Bronchial epithelial cell (primary cell): ENCODE measurements around the gene PNKP. TPM values are rescaled to one million over a fixed set of nuclear protein-coding genes. Genes with fewer than 3 reads are reported as not detected.

Source experiments
- DNase-seq: peaks from one replicate; pipeline ENCODE4 v3.0.0-alpha.2; 2010; ENCODE audit warnings: low read depth
- FAIRE-seq: peaks from 2 replicates; lab custom pipeline; 2011; peaks lifted over from hg19 to GRCh38; lab: Jason Lieb, UNC
- H3K27me3 ChIP-seq: 2 replicates; pipeline ENCODE4 v1.5.1; 2011; ENCODE audit warnings: low read length; ENCODE audit not compliant: control insufficient read depth, insufficient read depth
- H3K36me3 ChIP-seq: 2 replicates; pipeline ENCODE4 v1.5.1; 2011; ENCODE audit warnings: low read length; ENCODE audit not compliant: control insufficient read depth, insufficient read depth
- H3K4me3 ChIP-seq: 2 replicates; pipeline ENCODE4 v1.5.1; 2011; ENCODE audit warnings: mild to moderate bottlenecking, low read depth, low read length, control low read depth
- total RNA-seq: library from RNA; depleted of rRNA; stranded (reverse); fragments of >200 nt; gene quantifications from 2 replicates; pipeline ENCODE4 v1.2.1, GENCODE V29; 2014
- TF ChIP-seq, protein P1 (sequence below): IDR thresholded peaks from 2 replicates; pipeline ENCODE4 v1.5.1; 2011; ENCODE audit warnings: mild to moderate bottlenecking, moderate library complexity, low read length, control low read depth, inconsistent platforms; ENCODE audit not compliant: insufficient read depth, severe bottlenecking

Gene PNKP
- total RNA-seq, 1 donor from 2014 or later, result 37.9 TPM

DNA sequence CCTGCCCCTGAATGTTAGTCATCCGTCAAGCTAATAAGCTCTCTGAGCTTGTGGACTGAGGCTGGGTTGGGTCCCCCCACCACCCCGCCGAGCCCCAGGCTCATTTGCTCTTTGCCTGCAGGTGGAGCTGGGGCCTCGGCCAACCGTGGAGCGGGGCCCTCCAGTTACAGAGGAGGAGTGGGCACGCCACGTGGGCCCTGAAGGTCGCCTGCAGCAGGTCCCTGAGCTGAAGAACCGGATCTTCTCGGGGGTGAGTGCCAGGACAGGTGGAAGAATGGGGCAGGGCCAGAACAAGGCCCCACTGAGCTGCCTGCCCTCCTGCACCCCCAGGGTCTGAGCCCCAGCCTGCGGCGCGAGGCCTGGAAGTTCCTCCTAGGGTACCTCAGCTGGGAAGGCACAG is 15.3 kb upstream of the PNKP start:
- H3K4me3 ChIP-seq, result no peak overlapping the region
- peaks cover 38% of the 10 kb centered on the region for H3K36me3 ChIP-seq
- DNase-seq, result no peak
- no peaks in the 10 kb centered on the region for H3K27me3 ChIP-seq
- FAIRE-seq, result no peak
- TF ChIP-seq, protein P1, sequence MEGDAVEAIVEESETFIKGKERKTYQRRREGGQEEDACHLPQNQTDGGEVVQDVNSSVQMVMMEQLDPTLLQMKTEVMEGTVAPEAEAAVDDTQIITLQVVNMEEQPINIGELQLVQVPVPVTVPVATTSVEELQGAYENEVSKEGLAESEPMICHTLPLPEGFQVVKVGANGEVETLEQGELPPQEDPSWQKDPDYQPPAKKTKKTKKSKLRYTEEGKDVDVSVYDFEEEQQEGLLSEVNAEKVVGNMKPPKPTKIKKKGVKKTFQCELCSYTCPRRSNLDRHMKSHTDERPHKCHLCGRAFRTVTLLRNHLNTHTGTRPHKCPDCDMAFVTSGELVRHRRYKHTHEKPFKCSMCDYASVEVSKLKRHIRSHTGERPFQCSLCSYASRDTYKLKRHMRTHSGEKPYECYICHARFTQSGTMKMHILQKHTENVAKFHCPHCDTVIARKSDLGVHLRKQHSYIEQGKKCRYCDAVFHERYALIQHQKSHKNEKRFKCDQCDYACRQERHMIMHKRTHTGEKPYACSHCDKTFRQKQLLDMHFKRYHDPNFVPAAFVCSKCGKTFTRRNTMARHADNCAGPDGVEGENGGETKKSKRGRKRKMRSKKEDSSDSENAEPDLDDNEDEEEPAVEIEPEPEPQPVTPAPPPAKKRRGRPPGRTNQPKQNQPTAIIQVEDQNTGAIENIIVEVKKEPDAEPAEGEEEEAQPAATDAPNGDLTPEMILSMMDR, result no peak

DNA sequence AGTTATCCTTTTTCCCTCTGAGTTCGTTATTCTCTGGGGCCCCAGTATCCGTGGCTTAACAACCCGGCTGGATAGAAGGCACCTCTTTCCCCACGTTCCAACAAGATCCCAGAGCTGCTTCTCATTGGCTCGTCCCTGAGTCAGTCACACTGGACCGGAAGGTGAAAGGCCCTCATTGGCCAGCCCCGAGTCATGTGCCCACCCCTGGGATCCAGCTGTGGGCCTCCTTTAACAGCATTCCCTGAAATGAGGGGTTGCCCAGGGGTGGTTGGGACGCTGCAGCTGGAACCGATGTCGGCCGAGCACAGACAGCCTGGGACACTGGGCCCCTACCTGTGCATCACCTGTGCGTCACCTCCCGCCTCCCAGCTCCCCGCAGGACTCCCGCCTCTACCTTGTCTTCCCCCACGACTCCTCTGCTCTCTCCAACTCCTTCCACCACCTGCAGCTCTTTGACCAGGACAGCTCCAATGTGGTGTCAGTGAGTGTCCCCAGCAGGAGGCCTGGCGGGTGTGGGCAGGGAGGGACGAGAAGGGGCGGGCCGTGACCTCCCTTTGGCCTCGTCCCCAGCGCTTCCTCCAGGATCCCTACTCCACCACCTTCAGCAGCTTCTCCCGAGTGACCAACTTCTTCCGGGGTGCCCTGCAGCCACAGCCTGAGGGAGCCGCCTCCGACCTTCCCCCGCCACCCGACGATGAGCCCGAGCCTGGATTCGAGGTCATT is 14.5 kb upstream of the PNKP start:
- peaks cover 38% of the 10 kb centered on the region for H3K36me3 ChIP-seq
- FAIRE-seq, result no peak
- no peak overlapping the region for H3K4me3 ChIP-seq
- TF ChIP-seq, protein P1, result no peak
- no peak for DNase-seq
- no peaks in the 10 kb centered on the region for H3K27me3 ChIP-seq

DNA sequence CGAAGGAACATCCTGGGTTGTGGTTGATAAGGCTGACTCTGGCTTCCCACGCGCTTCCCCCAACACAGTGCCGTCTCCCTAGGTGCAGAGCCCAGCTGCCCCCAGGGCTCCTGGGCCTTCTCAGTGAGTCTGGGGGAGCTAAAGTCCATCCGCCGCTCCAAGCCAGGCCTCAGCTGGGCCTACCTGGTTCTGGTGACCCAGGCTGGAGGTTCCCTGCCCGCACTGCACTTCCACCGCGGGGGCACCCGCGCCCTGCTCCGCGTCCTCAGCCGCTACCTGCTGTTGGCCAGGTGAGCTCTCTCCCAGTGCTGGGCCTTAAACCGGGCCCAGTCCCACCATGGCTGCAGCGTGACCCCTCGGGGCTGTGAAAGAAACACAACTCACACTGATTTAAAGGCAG is 13.8 kb upstream of the PNKP start:
- H3K4me3 ChIP-seq, result no peak overlapping the region
- no peaks in the 10 kb centered on the region for H3K27me3 ChIP-seq
- no peak for DNase-seq
- TF ChIP-seq, protein P1, result no peak
- peaks cover 38% of the 10 kb centered on the region for H3K36me3 ChIP-seq
- no peak for FAIRE-seq

DNA sequence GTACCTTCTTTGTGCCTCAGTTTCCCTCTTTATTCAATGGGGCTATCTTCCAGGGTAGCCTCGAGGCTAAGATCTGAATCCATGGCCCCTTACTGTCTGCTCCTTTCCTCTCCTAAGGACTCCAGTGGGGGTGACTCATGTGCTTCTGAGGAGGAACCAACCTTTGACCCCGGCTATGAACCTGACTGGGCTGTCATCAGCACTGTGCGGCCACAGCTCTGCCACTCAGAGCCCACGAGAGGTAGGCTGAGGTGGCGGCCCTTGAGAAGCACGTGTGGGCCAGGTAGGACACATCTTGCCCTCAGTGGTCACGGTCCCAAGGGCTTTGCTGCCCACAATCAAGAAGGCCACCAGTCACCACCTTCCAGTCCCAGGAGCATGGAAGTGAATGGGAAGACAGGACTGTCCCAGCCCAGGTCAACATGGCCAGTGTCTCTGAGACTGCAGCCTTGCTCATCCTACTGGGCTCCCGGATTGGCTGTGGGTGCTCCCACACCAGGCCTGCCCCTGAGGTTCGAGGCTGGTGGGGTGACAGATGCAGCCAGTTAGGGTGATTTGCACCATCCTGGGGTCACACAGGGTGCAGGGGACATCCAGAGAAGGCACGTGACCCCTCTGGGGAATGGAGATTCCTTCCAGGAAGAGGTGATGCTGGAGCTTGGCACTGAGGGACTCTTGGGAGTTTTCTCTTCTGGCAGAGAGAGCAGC is 12.9 kb upstream of the PNKP start:
- Histone ChIP-seq H3K36me3 (peaks cover 38% of the 10 kb centered on the region), H3K27me3 (no peaks in the 10 kb centered on the region), H3K4me3 (no peak overlapping the region)
- TF ChIP-seq, protein P1, result no peak
- no peak for FAIRE-seq
- DNase-seq, result no peak

DNA sequence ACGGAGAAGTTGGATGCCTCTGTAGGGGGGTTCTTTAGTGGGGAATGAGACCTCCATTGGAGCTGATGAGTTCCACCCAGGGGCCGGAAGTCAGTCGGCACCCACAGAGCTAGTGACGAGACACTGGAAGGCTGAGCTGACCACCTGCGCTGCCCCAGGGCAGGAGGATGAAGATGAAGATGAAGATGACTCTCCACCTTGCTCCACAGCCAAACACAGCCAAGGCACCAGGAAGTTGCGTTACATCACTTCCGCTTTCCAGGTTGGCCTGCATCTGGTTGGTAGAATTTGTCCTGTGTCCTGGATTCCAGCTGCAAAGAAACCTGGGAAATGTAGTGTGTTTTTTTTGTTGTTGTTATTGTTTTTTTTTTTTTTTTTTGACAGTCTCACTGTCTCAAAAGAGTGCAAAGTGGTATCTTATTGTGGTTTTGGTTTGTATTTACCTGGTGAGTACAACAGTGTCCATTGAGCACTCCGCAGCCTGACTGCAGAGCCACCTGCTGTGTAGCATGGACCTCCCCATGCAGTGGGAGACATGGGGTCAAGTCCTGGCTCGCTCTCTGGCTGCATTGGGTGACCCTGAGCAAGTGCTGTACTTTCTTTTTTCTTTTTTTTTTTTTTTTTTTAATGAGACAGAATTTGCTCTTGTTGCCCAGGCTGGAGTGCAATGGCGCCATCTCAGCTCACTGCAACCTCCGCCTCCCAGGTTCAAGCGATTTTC is 12.0 kb upstream of the PNKP start:
- H3K36me3 ChIP-seq, result peaks cover 35% of the 10 kb centered on the region
- no peak overlapping the region for H3K4me3 ChIP-seq
- FAIRE-seq (no peak), DNase-seq (no peak)
- no peaks in the 10 kb centered on the region for H3K27me3 ChIP-seq
- TF ChIP-seq, protein P1, result no peak
